Activated CD4-positive, alpha-beta T cell treated with anti-CD3 and anti-CD28 coated beads for 4 hours (primary cell): Measurements from ENCODE around the gene CNTNAP2.
"Not testable (repeated sequence)": the region's sequence is repeated elsewhere in the genome, so short reads cannot be mapped to it uniquely, and the experiment has no call there.

ENCODE experiments used
- DNase-seq, 2 donors: peaks; one replicate each; pipeline ENCODE4 v3.0.0-alpha.2; 2020

The CNTNAP2 gene

DNA sequence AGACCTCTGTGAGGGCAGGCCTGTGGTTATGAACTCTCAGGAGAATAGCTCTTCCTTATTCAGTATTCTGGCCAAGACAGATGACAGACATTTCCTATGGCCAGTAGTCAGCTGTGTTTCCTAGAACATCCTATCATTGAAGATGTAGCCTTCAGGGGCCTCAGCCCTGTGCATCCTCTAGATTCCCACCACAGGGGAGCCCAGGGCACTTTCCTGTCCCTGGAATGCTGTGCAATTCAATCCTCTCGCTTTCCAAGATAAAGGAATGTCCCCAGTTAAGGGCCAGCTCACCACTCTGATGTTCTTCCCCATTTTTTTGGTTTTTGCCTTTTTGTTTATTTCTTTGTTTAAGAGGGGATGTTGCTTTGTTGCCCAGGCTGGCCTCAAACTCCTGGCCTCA is 1895.2 kb downstream of the CNTNAP2 start:
- DNase-seq: no peak

DNA sequence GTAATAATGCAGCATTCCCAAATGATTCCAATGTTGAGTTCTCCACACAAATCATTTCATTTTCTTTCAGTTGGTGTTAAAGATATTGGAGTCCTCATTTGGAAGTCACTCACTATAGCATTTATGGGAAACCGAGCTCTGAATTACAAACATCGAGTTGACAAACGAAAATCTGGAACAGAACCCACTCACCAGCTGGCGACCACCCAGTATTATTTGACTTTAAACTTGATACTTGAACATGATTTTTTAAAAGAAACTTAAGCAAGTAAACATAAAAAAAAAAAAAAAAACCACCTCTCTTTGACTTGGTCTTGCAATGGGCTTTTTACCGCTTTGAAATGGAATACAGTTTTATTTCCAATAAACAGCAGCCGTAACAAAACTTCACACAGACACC is 1897.4 kb downstream of the CNTNAP2 start:
- DNase-seq: no peak

DNA sequence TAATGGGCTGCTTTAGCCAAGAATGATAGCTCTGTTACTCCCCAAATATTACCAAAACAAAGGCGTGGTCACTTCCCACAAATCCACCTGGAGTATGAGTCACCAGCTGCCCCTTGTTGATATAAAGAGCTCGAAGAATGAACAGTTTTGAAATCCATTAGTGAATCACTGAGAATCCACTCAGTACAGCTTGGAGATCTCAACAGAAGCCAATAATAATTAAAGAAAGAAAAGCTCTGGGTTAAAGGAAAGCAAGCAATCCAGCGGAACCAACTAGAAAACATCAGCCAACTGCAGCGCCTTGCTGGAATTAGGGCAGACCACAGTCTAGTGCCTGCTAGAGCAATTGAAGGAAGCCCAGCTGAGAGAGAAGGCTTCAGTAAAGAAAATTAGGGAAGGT is 1897.9 kb downstream of the CNTNAP2 start:
- no peak for DNase-seq

DNA sequence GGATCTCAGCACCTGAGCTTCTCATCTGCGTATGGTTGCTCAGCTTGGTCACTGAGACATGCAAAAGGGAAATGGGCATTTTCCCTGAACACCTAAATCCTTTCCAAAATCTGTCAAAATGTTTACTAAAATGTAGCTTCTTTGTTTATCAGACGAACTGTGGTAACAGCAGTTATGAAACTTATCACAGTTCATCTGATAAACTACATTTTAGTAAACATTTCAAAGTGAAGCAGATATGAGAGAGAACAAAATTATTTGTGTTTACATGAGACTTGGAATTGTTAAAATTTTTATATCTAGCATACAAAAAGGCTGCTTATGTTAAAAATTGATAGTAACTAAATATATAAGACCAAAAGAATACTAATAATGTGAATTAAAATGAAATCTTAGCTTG is 1900.5 kb downstream of the CNTNAP2 start:
- no peak for DNase-seq

DNA sequence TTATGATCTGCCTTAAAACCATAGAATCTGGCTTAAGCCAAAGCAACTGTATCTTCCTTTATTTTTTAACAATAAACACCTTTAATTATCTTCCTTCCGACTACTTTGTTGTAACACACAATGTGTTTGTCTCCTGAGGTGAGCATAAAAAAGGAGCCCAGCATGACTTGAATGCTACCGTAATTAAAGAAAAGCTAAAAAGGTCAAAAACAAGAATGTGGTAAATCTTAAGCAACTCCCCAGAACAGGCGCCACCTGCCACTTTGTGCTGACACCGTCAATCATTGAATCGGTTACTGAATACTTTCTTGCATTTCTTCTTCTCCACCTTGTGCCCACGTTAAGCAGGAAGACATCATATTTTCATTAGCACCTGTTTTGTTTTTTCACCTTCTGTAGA is 1904.1 kb downstream of the CNTNAP2 start:
- no peak for DNase-seq

DNA sequence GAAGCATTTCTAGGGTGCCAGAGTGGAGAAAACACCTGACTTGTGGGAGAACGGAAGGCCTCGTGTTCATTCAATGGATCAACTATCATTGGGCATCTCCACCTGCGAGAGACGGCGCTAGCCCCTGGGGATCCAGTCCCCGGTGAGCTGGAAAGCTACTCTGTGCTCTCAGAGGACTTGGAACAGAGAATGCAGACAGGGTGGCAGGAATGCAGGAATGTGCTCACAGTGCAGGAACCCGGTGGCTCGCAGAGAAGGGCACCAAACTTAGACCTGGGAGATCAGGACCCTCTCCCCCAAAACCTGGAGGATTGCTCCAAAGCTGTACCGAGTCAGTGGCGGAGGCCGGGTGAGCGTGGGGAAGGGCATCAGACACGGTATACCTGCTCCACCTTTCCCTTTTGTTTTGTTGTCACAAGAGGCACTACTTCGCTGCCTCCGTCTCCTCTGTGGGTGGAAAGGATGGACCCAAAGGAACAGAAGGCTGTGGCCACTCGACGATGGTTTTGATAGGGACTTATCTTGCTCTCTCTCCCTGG is 1905.0 kb downstream of the CNTNAP2 start:
- DNase-seq: no peak

DNA sequence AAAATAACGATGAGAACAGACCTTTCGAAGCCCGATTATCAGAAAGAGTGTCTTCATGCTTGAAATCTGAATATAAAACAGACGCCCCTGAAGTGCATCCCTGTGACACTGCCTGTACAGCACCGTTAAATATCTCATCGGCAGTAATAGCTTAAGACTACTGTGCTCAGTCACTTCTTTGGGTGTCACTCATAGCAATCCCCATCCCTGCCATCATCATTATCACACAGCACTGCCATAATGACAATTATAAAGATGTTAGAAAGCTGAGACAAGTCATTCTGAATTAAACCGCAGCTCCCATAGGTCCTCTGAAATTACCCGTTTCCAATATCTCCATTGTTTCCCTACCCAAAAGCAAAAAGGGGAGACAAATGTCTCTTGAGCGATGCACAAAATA is 1906.2 kb downstream of the CNTNAP2 start:
- DNase-seq: no peak

DNA sequence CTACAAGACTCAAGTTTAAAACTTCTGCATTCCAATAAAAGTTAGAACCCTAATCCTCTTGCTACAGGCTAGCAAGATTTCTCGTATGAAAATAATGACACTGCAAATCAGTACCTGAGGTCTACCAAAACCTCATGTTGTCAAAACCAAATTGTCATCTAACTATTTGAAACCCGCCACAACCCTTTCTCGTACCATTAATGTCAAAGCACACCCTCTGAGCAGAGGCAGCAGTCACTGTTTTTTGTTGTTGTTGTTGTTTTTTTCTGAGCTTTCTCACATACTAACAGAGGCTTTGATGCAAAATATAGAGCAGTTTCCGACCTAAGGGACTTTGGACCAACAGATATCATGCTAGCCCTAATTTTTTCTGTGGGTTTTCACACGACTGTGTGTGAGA is 1910.1 kb downstream of the CNTNAP2 start:
- no peak for DNase-seq

DNA sequence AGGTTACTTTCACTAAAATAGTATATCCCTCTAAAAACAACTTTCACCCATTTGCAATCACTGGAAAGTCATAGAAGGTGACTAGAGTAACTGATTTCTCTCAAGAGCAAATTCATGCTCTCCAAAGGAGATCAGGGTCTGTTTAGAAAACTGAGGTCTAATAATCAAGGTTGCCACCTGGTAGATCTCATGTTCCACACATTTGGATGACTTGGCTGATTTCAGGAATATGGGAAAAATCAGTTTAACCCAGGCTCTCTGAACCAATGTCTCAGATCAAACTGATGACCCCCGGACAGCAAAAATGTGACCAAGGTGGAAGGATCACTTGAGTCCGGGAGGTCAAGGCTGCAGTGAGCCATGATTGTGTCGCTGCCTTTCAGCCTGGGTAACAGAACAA is 1911.6 kb downstream of the CNTNAP2 start:
- DNase-seq: no peak

DNA sequence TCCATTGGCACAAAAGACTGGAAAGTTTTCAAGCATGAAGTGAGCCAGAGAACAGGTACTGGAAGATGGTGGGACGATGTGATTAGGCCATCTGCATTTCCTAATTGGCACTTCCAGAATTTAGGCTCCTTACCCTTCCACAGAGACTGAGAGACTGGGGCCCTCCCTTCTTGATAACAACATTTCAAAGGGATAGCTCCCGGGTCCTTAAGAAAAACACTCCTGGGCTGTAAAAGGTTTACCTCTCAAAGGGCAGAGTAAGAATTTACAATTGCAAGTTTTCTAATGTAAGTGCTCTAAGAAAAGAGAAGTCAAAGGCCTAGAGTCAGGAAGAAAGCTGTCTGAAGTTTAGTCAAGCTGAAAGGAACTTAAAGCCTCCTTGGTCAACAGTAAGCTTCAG is 1914.4 kb downstream of the CNTNAP2 start:
- DNase-seq: no peak

DNA sequence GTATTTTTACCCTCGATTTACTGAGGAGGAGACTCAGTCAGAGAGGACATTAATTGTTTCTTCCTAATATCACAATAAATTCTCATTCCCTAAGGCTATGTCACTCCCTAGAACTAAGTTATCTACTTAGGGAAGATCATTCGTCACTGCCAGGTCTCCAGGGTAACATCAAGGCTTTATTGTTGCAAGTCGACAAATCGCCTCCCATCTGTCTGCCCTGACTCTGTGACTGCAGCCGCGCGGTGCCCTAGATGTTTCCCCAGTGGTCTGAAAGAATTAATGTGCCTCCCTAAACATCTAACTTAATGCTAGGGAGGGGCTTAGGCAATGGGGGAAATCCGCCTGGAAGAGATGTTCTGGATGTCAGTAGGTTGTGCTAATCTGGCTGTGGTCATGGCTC is 1915.2 kb downstream of the CNTNAP2 start:
- no peak for DNase-seq

DNA sequence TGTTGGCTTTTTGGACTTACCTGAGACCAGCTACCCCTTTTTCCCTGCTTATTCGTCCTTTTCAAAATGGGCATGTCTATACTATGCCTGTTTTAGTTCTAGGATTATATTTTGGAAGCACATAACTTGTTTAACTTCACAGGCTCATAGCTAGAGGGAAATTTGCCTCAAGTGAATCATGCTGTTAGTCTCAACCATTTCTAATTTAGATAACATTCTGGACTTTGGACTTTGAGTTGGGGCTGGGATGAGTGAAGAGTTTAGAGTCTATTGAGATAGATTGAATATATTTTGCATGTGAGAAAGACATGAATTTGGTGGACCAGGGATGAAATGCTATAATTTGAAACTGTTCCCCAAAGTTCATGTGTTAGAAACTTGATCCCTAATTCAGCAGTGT is 1919.3 kb downstream of the CNTNAP2 start:
- no peak for DNase-seq

DNA sequence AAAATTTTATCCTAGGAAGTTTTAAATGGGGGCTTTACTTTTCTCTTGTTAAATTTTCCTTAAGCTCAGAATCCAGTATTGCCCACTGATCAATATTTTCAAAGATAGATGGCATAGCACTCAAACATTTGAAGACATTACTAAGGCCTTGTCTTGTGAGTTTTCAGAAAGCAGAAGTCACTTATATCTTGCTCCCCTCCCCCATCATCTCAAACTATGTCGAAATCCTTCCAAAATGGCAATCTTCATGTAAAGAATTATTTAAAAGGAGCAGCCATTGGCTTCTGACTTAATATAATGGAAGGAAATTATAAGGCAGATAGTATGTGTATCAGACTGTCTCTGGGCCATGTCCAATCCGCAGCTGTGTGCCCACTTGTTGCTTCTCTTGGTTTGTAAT is 1920.4 kb downstream of the CNTNAP2 start:
- no peak for DNase-seq

DNA sequence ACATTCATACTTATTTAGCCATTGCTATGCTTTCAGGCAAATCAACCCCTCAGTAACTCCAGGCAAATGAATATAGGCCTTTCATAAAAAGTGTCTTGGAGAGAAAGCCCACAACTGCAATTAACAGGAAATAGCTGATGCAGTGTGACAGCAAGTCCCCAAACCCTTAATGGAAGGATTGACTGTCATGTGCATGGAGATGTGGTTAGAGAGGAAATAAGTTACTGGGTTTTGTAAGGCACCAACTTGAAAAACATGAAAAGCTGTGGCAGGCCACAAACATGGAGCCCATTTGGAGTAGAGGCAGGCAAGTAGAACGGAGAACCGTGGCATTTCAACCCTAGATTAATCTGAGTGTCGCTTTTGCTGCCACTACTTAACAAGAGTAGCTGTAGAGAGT is 1924.6 kb downstream of the CNTNAP2 start:
- DNase-seq: no peak

DNA sequence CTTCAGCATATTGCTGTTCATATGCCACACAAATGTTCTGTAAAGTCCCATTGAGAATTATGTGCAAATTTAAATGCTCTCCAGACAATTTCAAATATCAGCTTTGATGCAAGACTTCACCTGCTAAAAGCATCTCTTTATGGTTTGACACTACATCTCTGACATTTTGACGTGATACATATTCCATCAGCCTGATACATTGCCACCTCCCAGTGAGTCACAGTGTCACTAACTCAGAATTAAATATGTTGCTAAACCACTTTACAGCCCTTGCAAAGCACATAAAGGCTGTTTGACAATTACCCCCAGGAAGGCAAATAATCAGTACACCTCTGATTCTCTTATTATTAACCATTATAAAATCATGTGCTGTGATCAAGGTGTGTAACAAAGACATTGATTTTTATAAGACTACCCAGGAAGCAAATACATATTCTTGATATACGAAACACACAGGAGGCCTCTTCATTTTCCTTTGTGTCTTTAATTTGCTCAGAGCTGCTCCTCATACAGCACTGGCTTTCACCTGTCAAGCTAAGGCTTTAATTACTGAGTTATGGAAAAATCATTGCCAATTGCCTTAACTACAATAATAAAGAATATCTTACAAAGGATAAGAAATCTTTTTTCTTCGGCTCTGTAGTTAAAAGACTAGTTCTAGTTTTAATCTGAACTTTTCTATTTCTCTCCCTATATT is 1926.5 kb downstream of the CNTNAP2 start:
- DNase-seq: no peak

DNA sequence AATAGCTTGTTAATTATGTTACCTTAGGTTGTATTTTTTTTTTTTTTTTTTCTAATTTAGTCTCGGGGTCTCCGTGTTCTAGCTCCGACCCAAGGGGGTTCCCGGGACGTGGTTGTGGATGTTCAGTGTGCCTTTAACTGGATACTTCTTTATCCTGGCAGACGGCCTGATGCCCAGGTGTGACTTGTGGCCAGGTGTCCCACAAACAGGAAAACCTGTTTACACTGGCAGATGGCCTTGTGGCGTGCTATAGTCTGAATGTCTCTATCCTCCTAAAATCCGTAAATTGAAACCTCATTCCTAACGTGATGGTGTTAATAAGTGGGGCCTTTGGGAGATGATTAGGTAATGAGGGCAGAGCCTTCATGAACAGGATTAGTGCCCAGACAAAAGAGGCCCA is 1927.6 kb downstream of the CNTNAP2 start:
- no peak for DNase-seq

DNA sequence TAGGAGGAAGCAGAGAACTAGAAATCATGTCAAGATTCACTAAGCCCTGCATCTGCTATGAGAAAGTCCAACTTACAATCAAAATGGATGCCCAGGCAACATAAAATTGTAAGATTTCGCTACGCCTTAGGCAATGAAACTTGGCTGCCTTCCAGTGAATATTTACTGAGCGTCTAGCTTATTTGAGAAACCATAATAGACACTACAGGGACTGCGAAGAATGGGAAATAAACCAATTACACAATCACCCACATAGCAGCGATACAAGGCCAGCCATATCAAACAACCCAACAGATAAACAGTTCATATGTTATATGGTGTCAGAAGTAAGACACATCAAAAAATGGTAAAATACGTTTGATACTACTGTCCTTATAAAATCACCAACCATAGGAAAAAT is 1928.9 kb downstream of the CNTNAP2 start:
- DNase-seq: no peak

DNA sequence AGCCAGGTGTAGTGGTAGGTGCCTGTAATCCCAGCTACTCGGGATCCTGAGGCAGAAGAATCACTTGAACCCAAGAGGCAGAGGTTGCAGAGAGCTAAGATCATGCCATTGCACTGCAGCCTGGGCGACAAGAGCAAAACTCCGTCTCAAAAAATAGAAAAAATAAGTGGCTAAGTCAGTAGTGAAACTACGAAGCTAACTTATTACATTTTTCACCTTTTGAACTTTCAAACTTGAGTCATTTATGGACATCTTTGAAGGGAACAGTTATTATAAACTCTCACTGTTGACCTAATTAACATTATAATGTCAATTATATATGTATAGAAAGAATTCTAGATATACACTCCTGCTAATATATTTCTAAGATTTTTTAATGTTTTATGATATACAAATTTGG is 1932.5 kb downstream of the CNTNAP2 start:
- no peak for DNase-seq

DNA sequence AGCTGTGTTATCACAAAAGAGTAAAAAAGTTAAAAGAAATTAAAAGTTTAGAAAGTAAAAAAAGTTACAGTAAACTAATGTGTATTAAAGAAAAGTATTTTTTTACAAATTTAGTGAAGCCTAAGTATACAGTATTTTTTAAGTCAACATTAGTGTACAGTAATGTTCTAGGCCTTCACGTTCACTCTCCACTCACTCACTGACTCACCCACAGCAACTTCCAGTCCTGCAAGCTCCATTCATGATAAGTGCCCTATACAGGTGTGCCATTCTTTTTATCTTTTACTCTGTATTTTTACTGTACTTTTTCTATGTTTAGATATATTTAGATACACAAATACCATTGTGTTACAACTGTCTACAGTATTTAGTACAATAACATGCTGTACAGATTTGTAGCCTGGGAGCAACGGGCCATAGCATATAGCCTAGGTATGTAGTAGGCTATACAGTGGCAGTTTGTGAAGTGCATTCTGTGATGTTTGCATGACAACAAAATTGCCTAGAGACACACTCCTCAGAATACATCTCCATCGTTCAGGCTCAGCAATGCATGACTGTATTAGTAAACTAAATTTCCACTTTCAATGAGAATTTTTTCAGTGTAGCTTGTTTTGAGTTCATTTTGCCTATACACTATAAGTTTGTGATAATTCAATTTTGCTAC is 1934.0 kb downstream of the CNTNAP2 start:
- DNase-seq: no peak

DNA sequence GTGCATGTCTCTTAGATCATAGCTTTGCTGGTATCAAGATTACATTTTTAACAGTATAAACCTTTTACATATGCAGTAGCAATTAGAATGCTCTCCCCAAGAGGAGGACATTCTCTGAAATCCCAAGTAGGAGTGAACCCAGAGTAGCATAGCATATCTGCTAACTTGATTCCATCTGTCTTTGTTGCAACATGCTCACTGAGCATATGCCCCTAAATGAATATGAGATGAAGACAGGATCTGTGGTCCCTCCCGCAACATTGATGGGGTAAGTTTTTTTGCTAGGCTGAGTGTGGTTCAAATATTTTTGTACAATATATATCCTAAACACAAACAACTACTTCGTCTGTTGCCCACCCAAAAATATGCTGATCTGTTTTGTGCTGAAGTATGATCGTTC is 1939.8 kb downstream of the CNTNAP2 start:
- no peak for DNase-seq

DNA sequence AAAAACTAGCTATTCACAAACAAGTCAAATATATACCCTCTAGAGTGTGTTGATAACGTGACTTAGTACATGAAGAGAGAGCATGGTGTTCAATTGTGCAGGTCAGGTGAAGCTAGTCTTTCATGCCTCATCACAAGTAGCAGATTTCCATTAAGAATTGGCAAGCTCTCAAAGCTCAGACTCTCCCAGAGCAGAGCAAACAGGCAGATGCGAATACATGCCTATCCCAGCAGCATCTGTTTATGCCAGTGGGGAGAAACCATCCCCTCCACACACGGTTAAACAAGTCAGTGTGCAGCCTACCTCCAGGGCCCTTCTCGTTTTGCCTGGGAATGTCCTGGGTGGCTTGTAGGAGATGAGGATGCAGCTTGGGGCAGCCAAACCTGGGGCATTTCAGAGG is 1941.5 kb downstream of the CNTNAP2 start:
- no peak for DNase-seq

DNA sequence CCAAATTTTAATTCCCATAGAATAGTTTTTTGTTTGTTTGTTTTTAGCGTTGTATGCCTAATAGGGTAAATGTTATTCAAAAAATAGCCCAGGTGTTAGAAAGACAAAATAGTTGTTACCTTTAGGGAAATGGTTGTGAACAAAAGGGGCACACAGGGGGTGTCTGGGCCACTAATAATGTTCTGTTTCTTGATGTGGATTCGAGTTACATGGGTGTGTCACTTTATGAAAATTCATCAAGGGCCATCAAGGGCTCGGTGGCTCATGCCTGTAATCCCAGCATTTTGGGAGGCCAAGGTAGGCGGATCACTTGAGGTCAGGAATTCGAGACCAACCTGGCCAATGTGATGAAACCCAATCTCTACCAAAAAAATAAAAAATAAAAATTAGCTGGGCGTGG is 1942.2 kb downstream of the CNTNAP2 start:
- DNase-seq: no peak

DNA sequence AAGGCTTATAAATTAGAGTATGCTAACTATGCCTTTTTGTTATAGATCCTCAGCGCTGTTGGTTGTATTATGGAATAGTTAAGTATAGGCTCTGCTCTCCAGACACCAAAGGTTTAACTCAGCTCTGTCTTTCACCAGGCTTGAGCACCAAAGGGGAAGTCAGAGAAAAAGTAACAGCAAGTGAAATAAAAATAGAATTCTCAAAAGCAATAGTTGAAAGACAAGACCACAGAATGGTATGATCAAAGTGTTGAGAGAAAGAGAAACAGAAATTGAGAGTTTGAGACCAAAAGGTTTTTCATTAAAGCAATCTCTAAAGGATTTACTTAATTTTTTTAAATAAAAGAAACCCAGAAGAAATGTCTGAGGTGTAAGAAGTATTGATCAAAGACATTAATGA is 1944.1 kb downstream of the CNTNAP2 start:
- DNase-seq: no peak

DNA sequence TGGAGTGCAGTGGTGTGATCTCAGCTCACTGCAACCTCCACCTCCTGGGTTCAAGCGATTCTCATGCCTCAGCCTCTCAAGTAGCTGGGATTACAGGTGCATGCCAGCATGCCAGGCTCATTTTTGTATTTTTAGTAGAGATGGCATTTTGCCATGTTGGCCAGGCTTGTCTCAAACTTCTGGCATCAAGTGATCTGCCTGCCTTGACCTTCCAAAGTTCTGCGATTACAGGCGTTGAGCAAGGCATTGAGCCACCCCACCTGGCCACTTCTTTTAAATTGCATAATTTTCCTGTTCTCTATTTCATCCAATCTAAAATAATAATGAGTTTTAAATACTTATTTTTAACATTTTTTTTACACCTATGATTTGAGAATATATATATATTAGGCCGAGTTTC is 1961.5 kb downstream of the CNTNAP2 start:
- not testable (repeated sequence) for DNase-seq
